H9 (cell line): ENCODE results near the gene TAS2R40. TPM values are rescaled to one million over a fixed set of nuclear protein-coding genes. Genes with fewer than 3 reads are reported as not detected.

Experiments
- DNase-seq: peaks from one replicate; pipeline ENCODE4 v3.0.0-alpha.2; 2017
- H2AFZ ChIP-seq: one replicate; pipeline ENCODE4 v1.6.1; 2013; ENCODE audit warnings: mild to moderate bottlenecking, low read length, control low read depth, moderate library complexity
- H2AK5ac ChIP-seq: 2 replicates; pipeline ENCODE4 v1.6.1; 2013; ENCODE audit warnings: low read length, control low read depth, mixed read lengths; ENCODE audit not compliant: insufficient read length
- H2BK120ac ChIP-seq: one replicate; pipeline ENCODE4 v1.6.1; 2013; ENCODE audit warnings: low read depth, mild to moderate bottlenecking, low read length, control low read depth, inconsistent platforms; ENCODE audit not compliant: poor library complexity, severe bottlenecking
- H2BK12ac ChIP-seq: 2 replicates; pipeline ENCODE4 v1.6.1; 2013; ENCODE audit warnings: low read length, control low read depth, mixed read lengths, low read depth; ENCODE audit not compliant: insufficient read length
- H2BK15ac ChIP-seq: 2 replicates; pipeline ENCODE4 v1.6.1; 2013; ENCODE audit warnings: low read depth, low read length, control low read depth
- H2BK20ac ChIP-seq: one replicate; pipeline ENCODE4 v1.6.1; 2013; ENCODE audit warnings: low read depth, mild to moderate bottlenecking, low read length, control low read depth, inconsistent platforms; ENCODE audit not compliant: poor library complexity, severe bottlenecking
- H2BK5ac ChIP-seq: 2 replicates; pipeline ENCODE4 v1.6.1; 2013; ENCODE audit warnings: low read length, control low read depth, mixed read lengths; ENCODE audit not compliant: insufficient read length
- H3K14ac ChIP-seq: 2 replicates; pipeline ENCODE4 v1.6.1; 2013; ENCODE audit warnings: low read length, control low read depth; ENCODE audit not compliant: insufficient read depth
- H3K18ac ChIP-seq: 2 replicates; pipeline ENCODE4 v1.6.1; 2013; ENCODE audit warnings: low read depth, mild to moderate bottlenecking, mixed read lengths, low read length, control low read depth; ENCODE audit not compliant: insufficient read length
- H3K23ac ChIP-seq: 2 replicates; pipeline ENCODE4 v1.6.1; 2013; ENCODE audit warnings: low read length, control low read depth, mixed read lengths, low read depth; ENCODE audit not compliant: insufficient read length
- H3K23me2 ChIP-seq: 2 replicates; pipeline ENCODE4 v1.6.1; 2013; ENCODE audit warnings: low read depth, mild to moderate bottlenecking, mixed read lengths, low read length, control low read depth; ENCODE audit not compliant: insufficient read length, poor library complexity, severe bottlenecking
- H3K27ac ChIP-seq: 2 replicates; pipeline ENCODE4 v1.5.1; 2013; ENCODE audit warnings: low read length, control low read depth, mixed read lengths, low read depth; ENCODE audit not compliant: insufficient read length
- H3K27me3 ChIP-seq: 2 replicates; pipeline ENCODE4 v1.6.1; 2013; ENCODE audit warnings: low read length, control low read depth, inconsistent platforms; ENCODE audit not compliant: insufficient read depth
- H3K4ac ChIP-seq: 2 replicates; pipeline ENCODE4 v1.6.1; 2013; ENCODE audit warnings: low read depth, mild to moderate bottlenecking, control low read depth, inconsistent platforms, low read length, moderate library complexity
- H3K4me1 ChIP-seq: 2 replicates; pipeline ENCODE4 v1.6.1; 2013; ENCODE audit warnings: low read length, control low read depth, inconsistent platforms; ENCODE audit not compliant: insufficient read depth
- H3K4me2 ChIP-seq: 2 replicates; pipeline ENCODE4 v1.6.1; 2013; ENCODE audit warnings: low read length, control low read depth, mixed read lengths; ENCODE audit not compliant: insufficient read length, insufficient read depth
- H3K56ac ChIP-seq: 2 replicates; pipeline ENCODE4 v1.6.1; 2013; ENCODE audit warnings: low read depth, mild to moderate bottlenecking, mixed read lengths, low read length, control low read depth; ENCODE audit not compliant: insufficient read length
- H3K79me1 ChIP-seq: 2 replicates; pipeline ENCODE4 v1.6.1; 2013; ENCODE audit warnings: low read depth, mild to moderate bottlenecking, moderate library complexity, low read length, control low read depth, inconsistent platforms; ENCODE audit not compliant: insufficient read depth, poor library complexity, severe bottlenecking
- H3K79me2 ChIP-seq: 2 replicates; pipeline ENCODE4 v1.6.1; 2013; ENCODE audit warnings: low read length, control low read depth, inconsistent platforms; ENCODE audit not compliant: insufficient read depth
- H3K9ac ChIP-seq: 2 replicates; pipeline ENCODE4 v1.6.1; 2013; ENCODE audit warnings: low read length, control low read depth, mixed read lengths; ENCODE audit not compliant: insufficient read length; ENCODE audit errors: extremely low read depth
- H3K9me3 ChIP-seq: one replicate; pipeline ENCODE4 v1.6.1; 2013; ENCODE audit warnings: low read depth, low read length, inconsistent platforms; ENCODE audit not compliant: control insufficient read depth
- H3T11ph ChIP-seq: one replicate; pipeline ENCODE4 v1.6.1; 2013; ENCODE audit warnings: mild to moderate bottlenecking, low read length, control low read depth, inconsistent platforms
- H4K20me1 ChIP-seq: one replicate; pipeline ENCODE4 v1.6.1; 2013; ENCODE audit not compliant: control insufficient read depth, insufficient read length, insufficient read depth
- H4K5ac ChIP-seq: 2 replicates; pipeline ENCODE4 v1.6.1; 2013; ENCODE audit warnings: low read depth, mild to moderate bottlenecking, mixed read lengths, low read length, control low read depth; ENCODE audit not compliant: insufficient read length
- H4K8ac ChIP-seq: replicated peaks from 2 replicates; pipeline ENCODE4 v1.6.1; 2013; ENCODE audit warnings: low read length, control low read depth, mixed read lengths, low read depth; ENCODE audit not compliant: insufficient read length
- H4K91ac ChIP-seq: 2 replicates; pipeline ENCODE4 v1.6.1; 2013; ENCODE audit warnings: low read depth, mild to moderate bottlenecking, moderate library complexity, mixed read lengths, low read length, control low read depth; ENCODE audit not compliant: insufficient read length
- H3K27ac Mint-ChIP-seq, 3 experiments: 2 replicates in 2 of 3; 3 replicates in 1 of 3; pipeline ENCODE4 v1.8.0; 2020 to 2021; ENCODE audit warnings: mixed read lengths in 3 of 3, mild to moderate bottlenecking in 1 of 3, moderate library complexity in 1 of 3
- H3K27me3 Mint-ChIP-seq: 2 replicates; pipeline ENCODE4 v1.8.0; 2021; ENCODE audit warnings: low read depth, mild to moderate bottlenecking, moderate library complexity, mixed read lengths
- H3K36me3 Mint-ChIP-seq, 3 experiments: 2 replicates in 2 of 3; 3 replicates in 1 of 3; pipeline ENCODE4 v1.8.0; 2020 to 2021; ENCODE audit warnings: low read depth in 3 of 3, mixed read lengths in 3 of 3; ENCODE audit not compliant: insufficient read depth in 1 of 3
- H3K4me1 Mint-ChIP-seq, 2 experiments: 2 replicates each; pipeline ENCODE4 v1.8.0; 2020; ENCODE audit warnings: mixed read lengths in 2 of 2
- H3K4me3 Mint-ChIP-seq, 2 experiments: 2 replicates in 1 of 2; 3 replicates in 1 of 2; pipeline ENCODE4 v1.8.0; 2020 to 2021; ENCODE audit warnings: mild to moderate bottlenecking in 2 of 2, mixed read lengths in 2 of 2, moderate library complexity in 1 of 2
- H3K9me3 Mint-ChIP-seq, 2 experiments: 2 replicates in 1 of 2; 3 replicates in 1 of 2; pipeline ENCODE4 v1.8.0; 2020; ENCODE audit warnings: mild to moderate bottlenecking in 2 of 2, mixed read lengths in 2 of 2, moderate library complexity in 1 of 2
- WGBS: extraction: QIAGEN DNeasy Blood & Tissue Kit; methylation state at CpG from one replicate; pipeline ENCODE4 v1.1.7; 2013; ENCODE audit warnings: missing lambda C conversion rate, low lambda C conversion rate, mixed read lengths; ENCODE audit not compliant: insufficient read length; ENCODE audit errors: extremely low coverage; 5-methylcytosine and 5-hydroxymethylcytosine counted together
- total RNA-seq: library from RNA; stranded (reverse); gene quantifications from 2 replicates; pipeline ENCODE4 v1.2.1, GENCODE V29; 2021
- TF ChIP-seq, protein P1 (sequence below): fragments of 200-600 bp; sonication (generic); conservative IDR thresholded peaks from 3 replicates; pipeline ENCODE4 v1.8.0; 2021; ENCODE audit warnings: antibody characterized with exemption, mild to moderate bottlenecking

Gene TAS2R40
- total RNA-seq, 1 experiment from 2014 or later: not detected

DNA sequence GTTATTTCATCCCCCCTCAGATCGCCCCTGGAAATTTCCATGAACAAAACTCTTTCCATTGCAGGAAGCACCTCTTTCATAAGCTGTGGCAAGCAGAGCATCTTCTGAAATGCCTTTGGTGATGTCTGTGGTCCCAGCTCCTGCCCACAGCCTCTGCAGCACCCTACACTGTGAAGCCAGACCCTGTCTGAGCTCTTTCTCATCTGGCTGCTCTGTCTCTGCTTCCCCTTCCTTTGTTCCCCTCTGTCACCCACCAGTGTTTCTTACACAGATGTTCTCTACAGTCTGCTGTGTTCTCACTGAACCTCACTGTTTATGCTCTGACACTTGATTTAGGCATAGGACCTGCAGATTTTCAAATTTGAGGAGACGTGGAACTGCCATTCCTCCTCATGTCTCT is 40.5 kb upstream of the TAS2R40 start:
- no peak overlapping the region for H3T11ph ChIP-seq
- H3K56ac ChIP-seq: no peak overlapping the region
- no peak overlapping the region for H2AK5ac ChIP-seq
- no peak overlapping the region for H2AFZ ChIP-seq
- no peak overlapping the region for H3K4me2 ChIP-seq
- no peak overlapping the region for H3K9ac ChIP-seq
- H3K79me2 ChIP-seq: no peaks in the 10 kb centered on the region
- no CpG with 5 or more reads among the region's 2 CpGs for WGBS
- TF ChIP-seq, protein P1, sequence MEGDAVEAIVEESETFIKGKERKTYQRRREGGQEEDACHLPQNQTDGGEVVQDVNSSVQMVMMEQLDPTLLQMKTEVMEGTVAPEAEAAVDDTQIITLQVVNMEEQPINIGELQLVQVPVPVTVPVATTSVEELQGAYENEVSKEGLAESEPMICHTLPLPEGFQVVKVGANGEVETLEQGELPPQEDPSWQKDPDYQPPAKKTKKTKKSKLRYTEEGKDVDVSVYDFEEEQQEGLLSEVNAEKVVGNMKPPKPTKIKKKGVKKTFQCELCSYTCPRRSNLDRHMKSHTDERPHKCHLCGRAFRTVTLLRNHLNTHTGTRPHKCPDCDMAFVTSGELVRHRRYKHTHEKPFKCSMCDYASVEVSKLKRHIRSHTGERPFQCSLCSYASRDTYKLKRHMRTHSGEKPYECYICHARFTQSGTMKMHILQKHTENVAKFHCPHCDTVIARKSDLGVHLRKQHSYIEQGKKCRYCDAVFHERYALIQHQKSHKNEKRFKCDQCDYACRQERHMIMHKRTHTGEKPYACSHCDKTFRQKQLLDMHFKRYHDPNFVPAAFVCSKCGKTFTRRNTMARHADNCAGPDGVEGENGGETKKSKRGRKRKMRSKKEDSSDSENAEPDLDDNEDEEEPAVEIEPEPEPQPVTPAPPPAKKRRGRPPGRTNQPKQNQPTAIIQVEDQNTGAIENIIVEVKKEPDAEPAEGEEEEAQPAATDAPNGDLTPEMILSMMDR: no peak
- H3K23ac ChIP-seq: no peak overlapping the region
- H3K79me1 ChIP-seq: no peaks in the 10 kb centered on the region
- no peak overlapping the region for H2BK15ac ChIP-seq
- no peak overlapping the region for H3K4ac ChIP-seq
- no peak overlapping the region for H4K91ac ChIP-seq
- no peaks in the 10 kb centered on the region for H3K27me3 ChIP-seq
- H4K20me1 ChIP-seq: no peaks in the 10 kb centered on the region
- H3K27ac Mint-ChIP-seq: no peak overlapping the region
- no peaks in the 10 kb centered on the region; a peak in 2 of 7 replicates for H3K36me3 Mint-ChIP-seq
- no peak overlapping the region for H3K14ac ChIP-seq
- no peak overlapping the region for H3K27ac ChIP-seq
- H3K9me3 Mint-ChIP-seq: peaks cover 3 to 8% of the 10 kb centered on the region in 2 experiments; a peak in 4 of 5 replicates
- peaks cover 6 to 10% of the 10 kb centered on the region in 2 experiments for H3K4me1 Mint-ChIP-seq
- H2BK5ac ChIP-seq: no peak overlapping the region
- H4K5ac ChIP-seq: no peak overlapping the region
- H4K8ac ChIP-seq: no peak overlapping the region
- no peak overlapping the region for H3K18ac ChIP-seq
- no peaks in the 10 kb centered on the region for H3K4me1 ChIP-seq
- H3K4me3 Mint-ChIP-seq: no peak overlapping the region; a peak in 1 of 5 replicates
- H3K9me3 ChIP-seq: no peaks in the 10 kb centered on the region
- DNase-seq: no peak
- H3K27me3 Mint-ChIP-seq: no peaks in the 10 kb centered on the region; the same call in 1 of the 2 replicates
- no peak overlapping the region for H2BK12ac ChIP-seq
- no peak overlapping the region for H2BK20ac ChIP-seq
- H3K23me2 ChIP-seq: no peaks in the 10 kb centered on the region
- no peak overlapping the region for H2BK120ac ChIP-seq
